Stimulated activated CD8-positive, alpha-beta memory T cell treated with anti-CD3 and anti-CD28 coated beads, Interleukin-7, amount 100 ng/mL, for 4 hours (primary cell): Measurements from ENCODE around the gene PRDM10.
"Not testable (repeated sequence)": the region's sequence is repeated elsewhere in the genome, so short reads cannot be mapped to it uniquely, and the experiment has no call there.

Source experiments
- DNase-seq, 2 donors: peaks; one replicate each; pipeline ENCODE4 v3.0.0-alpha.2; 2020; ENCODE audit warnings: low read depth in 2 of 2

Gene PRDM10

GRCh38 chr11:129895126-129896041, 107.3 kb downstream of the PRDM10 start, which contains the start of gene NFRKB:
TSS of gene NFRKB (minus strand) at chr11:129895578. CDS start at chr11:129892849, 2,729 bp downstream.
- DNase-seq, result peak; percentile 60 to 85

DNA sequence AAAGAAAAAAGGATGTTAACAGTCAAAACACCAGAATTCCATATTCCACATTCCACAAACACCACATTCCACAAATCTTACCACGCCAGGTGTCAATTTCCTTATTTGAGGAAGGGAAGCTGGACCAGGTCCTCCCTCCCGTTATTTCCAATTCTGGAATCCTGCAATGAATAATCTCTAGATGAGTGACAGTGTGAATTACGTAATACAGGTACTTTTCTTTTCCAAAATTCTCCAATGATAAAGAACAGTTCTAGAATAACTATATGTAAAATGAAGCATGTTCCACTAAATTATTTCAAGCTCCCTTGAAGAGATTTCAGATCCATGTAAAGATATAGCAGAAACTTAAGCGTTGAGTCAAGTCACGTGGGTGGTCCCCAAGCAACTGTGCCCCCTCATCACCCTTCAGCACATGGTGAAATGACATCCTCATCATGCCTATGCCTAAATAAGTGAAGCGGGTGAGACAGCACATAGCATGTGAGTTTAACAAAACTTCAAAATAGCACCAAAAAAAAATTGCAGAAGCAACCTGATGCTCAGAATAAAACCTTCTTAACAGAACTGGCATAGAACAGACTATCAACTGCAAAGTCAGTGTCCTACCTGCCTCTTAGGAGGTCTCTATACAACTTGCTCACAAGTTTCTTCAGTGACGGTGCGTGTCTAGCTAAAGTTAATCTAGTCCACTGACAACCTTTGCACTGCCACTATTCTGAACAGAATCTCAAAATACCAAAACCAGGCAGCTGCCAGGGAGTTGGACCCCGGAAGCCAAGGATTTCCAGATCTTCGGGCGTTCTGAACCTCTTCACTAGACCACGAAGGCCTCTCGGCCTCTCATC, 108.1 kb downstream of the PRDM10 start:
- no peak for DNase-seq

GRCh38 chr11:129888451-129888850, 114.2 kb downstream of the PRDM10 start:
- no peak for DNase-seq

DNA sequence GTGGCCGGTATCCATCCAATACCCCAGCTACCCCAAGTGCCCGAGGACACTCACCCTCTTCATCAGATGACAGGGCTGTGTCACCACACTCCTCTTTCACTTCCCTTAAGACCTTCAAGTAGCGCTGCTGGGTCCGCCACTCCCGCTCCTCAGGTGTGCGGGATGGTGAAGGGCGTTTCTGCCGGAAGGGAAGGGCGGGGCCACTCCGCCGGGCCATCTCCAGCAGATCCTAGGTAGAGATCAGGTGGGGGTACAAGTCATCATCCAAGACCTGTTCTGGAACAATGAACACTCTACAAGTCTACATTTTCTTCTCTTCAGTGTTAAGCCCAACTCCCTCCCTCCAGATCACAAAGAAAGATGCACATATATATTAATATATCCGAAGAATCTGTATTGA, 117.3 kb downstream of the PRDM10 start:
- no peak for DNase-seq

DNA sequence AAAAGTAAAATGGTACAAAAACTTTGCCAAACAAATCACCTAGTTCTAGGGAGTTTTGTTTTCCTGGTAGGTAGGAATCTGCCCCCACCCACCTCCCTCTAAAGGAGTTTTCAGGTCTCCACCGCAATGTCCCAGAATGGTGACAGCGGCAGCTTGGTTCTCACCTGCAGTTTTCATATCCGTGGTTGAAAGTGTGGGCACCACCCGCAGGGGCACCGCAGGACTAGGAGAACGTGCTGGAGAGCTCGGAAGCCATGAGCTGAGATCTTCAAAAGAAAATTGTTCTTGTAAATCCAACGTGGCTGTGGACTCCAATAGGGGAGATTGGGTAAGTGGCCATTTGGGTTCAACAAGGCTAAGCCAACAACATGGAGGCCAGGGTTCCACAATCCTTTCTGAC, 118.1 kb downstream of the PRDM10 start:
- no peak for DNase-seq

DNA sequence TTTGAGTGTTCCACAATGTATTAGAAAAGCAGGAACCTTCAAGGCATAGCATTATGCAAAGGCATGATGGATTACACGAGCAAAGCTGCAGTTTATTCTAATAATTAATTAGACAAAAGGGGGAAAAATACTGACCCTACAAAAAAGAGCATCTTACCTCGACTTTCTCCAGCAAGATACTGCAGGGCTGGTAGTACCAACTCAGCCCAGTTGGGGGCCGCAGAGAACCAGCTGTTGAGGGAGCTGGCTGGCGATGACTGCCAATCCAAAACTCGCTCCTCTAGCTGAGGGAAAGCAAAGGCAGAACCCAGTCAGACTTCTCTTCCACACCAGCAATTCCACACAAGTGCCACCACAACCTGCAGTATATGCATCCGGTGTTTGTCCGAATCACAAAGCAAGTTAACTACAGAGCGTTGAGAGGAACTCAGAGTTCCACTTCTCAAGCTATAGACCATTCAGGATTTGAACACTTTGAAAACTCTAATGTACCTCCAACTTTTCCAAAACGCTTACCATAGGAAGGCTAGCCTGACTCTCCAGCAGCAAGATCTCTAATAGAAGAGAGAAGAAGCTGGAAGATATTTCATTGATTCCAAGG, 121.0 kb downstream of the PRDM10 start:
- DNase-seq, result peak in 1 of 2 donors; percentile 16

- no peak for DNase-seq
Observed at GRCh38 chr11:129880311-129880710, 122.3 kb downstream of the PRDM10 start.

- no peak for DNase-seq
Observed at GRCh38 chr11:129871914-129872313, 130.7 kb downstream of the PRDM10 start.

- DNase-seq, result not testable (repeated sequence)
Observed at GRCh38 chr11:129868626-129869025, 134.0 kb downstream of the PRDM10 start.

DNA sequence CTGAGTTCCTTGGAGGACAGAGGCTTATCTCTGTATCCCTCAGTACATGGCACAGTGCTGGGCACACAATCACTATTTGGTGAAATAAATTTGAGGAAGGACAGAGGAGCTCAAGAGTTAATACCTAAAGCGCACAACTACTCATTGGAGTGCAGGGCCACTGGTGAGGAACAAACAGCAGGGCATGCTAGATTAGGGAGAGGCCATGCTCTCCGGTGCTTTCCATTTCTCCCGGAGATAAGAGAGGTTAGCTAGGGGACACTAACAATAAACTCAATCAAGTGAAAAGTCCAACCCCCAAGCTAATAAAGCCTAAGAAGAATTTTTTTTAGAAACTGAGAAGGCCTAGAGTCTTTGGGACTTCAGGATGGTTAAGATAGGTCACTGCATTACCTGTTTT, 136.3 kb downstream of the PRDM10 start:
- DNase-seq, result no peak

GRCh38 chr11:129865701-129866100, 136.9 kb downstream of the PRDM10 start:
- no peak for DNase-seq

DNA sequence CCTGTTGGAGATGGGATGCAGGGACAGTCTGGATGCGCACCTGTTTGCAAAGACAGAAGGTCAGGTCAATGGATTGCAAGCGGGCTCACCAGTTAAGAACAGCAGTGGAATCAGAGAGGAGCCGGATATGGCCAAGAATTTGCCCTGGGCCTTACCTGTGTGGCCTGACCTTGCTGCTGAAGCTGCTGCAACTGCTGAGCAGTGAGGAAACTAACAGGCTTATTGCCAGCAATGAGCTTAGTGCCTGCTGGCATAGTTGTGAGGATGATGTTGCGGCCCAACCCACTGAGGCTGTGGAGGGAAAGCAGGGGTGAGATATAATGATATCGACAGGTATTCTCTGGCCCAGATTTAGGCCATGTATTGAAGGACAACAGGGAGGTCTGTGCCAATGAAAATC, 137.8 kb downstream of the PRDM10 start:
- no peak for DNase-seq

GRCh38 chr11:129861702-129862522, 140.7 kb downstream of the PRDM10 start:
- no peak for DNase-seq

DNA sequence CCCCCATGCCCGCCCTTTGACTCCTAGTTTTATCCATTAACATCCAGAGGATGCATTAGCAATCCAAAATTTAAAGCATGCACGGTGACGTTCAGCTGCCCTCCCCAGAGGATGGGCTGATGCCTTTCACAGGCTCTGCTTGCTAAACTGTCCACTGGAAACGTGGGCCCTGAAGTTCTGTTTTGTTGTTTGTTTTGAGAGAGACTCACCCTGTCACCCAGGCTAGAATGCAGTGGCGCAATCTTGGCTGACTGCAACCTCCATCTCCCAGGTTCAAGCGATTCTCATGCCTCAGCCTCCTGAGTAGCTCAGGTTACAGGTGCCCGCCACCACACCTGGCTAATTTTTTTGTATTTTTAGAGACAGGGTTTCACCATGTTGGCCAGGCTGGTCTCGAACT, 146.6 kb downstream of the PRDM10 start:
- DNase-seq, result no peak

GRCh38 chr11:129855086-129855485, 147.5 kb downstream of the PRDM10 start:
- DNase-seq, result no peak

GRCh38 chr11:129854232-129854805, 148.3 kb downstream of the PRDM10 start:
- no peak for DNase-seq

- DNase-seq, result peak in 1 of 2 donors; percentile 14
Observed at GRCh38 chr11:129853518-129854231, 149.0 kb downstream of the PRDM10 start.

GRCh38 chr11:129852125-129852740, 150.4 kb downstream of the PRDM10 start:
- no peak for DNase-seq
